ENCODE data around the gene AKR7A3.
"Not testable (repeated sequence)": the region's sequence is repeated elsewhere in the genome, so short reads cannot be mapped to it uniquely, and the experiment has no call there.

The AKR7A3 gene

DNA sequence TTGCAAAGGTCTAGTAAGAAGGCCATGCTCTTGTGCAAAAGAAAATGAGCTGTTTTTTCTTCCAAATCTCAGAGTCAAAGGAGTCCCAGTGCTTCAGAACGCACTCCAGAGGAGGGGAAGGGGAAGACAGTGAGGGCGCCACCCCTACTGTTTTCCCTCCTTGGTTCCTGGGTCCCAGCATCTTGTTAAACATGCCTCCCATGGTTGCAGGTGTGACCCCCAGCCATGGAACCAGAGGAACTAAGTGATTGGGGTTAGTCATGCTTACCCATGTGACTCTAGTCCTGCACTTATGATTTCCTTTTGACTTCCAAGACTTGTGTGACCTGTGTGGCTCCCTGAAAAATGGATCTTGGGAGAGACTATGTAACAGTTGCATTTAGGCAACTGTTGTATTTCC lies 6.1 kb upstream of the AKR7A3 start:
- Histone ChIP-seq H3K4me1 (ENCODE audit: control insufficient read depth, insufficient read depth, low read length) (no peaks in the 10 kb centered on the region), H3K9me3 (ENCODE audit: control insufficient read depth, low read length) (no peaks in the 10 kb centered on the region), H3K27me3 (ENCODE audit: control insufficient read depth, insufficient read depth, low read length, poor library complexity, severe bottlenecking) (peaks cover 10% of the 10 kb centered on the region), H3K27ac (ENCODE audit: insufficient read depth, low read depth, low read length, poor library complexity, severe bottlenecking) (no peak overlapping the region), H3K36me3 (ENCODE audit: control insufficient read depth, insufficient read depth, low read length) (no peaks in the 10 kb centered on the region), H3K4me3 (ENCODE audit: insufficient read depth, low read depth, low read length) (no peak overlapping the region)
- WGBS, 2 experiments, result 94 to 97% methylated on average over 2 of the region's 2 CpGs

DNA sequence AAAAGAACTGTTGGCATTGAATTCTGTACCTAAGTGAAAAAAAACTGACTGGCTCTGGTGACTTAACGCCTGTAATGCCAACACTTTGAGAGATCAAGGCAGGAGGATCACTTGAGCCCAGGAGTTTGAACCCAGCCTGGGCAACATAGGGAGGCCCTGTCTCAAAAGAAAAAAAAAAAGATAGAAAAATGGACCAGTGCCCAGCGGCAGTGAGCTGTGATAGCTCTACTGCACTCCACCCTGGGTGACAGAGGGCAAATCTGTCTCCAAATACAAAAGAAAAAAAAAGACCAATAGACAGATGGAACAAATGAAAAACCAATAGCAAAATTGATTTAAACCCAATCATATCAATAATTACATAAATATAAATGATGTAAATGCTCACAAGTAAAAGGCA lies 674 bp upstream of the AKR7A3 start:
- H3K36me3 ChIP-seq (ENCODE audit: control insufficient read depth, insufficient read depth, low read length), result no peaks in the 10 kb centered on the region
- H3K4me3 ChIP-seq (ENCODE audit: insufficient read depth, low read depth, low read length), result peak overlapping the region; percentile 34
- H3K27ac ChIP-seq (ENCODE audit: insufficient read depth, low read depth, low read length, poor library complexity, severe bottlenecking), result no peak overlapping the region
- H3K4me1 ChIP-seq (ENCODE audit: control insufficient read depth, insufficient read depth, low read length), result peaks cover 6% of the 10 kb centered on the region
- WGBS, 2 experiments, result 67 to 77% methylated on average over 2 of the region's 2 CpGs
- no peaks in the 10 kb centered on the region for H3K9me3 ChIP-seq (ENCODE audit: control insufficient read depth, low read length)
- peaks cover 31% of the 10 kb centered on the region for H3K27me3 ChIP-seq (ENCODE audit: control insufficient read depth, insufficient read depth, low read length, poor library complexity, severe bottlenecking)

DNA sequence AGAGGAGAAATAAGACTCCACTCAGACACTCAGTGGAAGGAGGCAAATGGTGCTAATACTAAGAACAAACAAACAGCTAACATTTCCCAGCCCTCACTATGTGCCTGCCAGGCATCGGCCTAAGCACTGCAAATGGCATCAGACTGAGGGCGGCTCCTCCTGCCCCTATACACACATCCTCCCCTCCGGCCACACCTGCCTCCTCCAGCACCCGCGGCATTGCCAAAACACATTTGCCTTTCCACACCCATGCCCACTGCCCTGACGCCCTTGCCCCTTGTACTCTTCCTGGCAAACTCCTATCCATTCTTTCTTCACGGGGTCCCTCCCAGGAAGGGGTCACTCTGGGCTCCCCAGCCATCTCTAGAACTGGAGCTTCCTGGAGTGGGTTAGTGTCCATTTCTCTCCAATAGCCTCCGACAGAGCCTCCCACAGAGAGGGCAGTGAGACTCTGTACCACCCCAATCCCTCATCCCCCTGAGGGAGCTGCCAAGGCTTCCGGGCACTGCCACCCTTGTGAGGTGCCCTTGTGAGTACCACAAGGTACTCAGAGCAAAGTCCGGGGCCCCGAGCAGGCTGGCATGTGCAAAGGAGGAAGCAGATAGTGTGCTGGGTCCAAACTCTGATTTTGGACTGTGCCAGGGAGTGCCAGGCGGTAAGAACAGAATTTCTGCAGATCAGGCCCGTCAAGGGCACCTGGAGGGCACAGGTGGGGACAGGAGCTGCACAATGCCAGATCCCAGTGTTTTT lies 959 bp downstream of the AKR7A3 start:
- peaks cover 31% of the 10 kb centered on the region for H3K27me3 ChIP-seq (ENCODE audit: control insufficient read depth, insufficient read depth, low read length, poor library complexity, severe bottlenecking)
- H3K4me3 ChIP-seq (ENCODE audit: insufficient read depth, low read depth, low read length), result no peak overlapping the region
- WGBS, 2 experiments, result 92 to 93% methylated on average over 13 of the region's 13 CpGs
- no peaks in the 10 kb centered on the region for H3K9me3 ChIP-seq (ENCODE audit: control insufficient read depth, low read length)
- H3K36me3 ChIP-seq (ENCODE audit: control insufficient read depth, insufficient read depth, low read length), result no peaks in the 10 kb centered on the region
- no peak overlapping the region for H3K27ac ChIP-seq (ENCODE audit: insufficient read depth, low read depth, low read length, poor library complexity, severe bottlenecking)
- peaks cover 6% of the 10 kb centered on the region for H3K4me1 ChIP-seq (ENCODE audit: control insufficient read depth, insufficient read depth, low read length)

DNA sequence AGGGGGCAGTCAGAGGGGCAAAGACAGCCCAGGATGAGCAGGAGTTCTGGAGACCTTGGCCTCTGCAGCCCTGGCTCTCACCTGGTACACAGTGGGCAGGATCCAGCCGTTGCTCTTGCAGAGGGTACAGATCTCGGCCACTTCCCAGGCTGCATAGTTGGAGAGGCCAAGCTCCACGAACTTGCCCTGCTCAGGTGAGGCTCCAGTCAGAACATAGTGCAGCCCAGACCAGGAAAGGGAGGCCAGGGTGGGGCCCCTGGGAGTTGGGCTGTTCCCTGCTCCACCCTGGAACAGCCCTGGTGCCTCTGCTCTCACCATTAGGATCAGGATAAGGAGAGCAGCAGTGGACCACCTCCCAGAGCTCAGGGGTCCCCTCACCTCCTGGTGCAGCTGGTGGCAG lies 2.8 kb downstream of the AKR7A3 start:
- H3K36me3 ChIP-seq (ENCODE audit: control insufficient read depth, insufficient read depth, low read length); H3K4me1 ChIP-seq (ENCODE audit: control insufficient read depth, insufficient read depth, low read length); H3K4me3 ChIP-seq (ENCODE audit: insufficient read depth, low read depth, low read length); H3K9me3 ChIP-seq (ENCODE audit: control insufficient read depth, low read length); H3K27ac ChIP-seq (ENCODE audit: insufficient read depth, low read depth, low read length, poor library complexity, severe bottlenecking): not testable (repeated sequence)
- WGBS, 2 experiments, result 72 to 82% methylated on average over 3 of the region's 3 CpGs
- peaks cover 31% of the 10 kb centered on the region for H3K27me3 ChIP-seq (ENCODE audit: control insufficient read depth, insufficient read depth, low read length, poor library complexity, severe bottlenecking)

DNA sequence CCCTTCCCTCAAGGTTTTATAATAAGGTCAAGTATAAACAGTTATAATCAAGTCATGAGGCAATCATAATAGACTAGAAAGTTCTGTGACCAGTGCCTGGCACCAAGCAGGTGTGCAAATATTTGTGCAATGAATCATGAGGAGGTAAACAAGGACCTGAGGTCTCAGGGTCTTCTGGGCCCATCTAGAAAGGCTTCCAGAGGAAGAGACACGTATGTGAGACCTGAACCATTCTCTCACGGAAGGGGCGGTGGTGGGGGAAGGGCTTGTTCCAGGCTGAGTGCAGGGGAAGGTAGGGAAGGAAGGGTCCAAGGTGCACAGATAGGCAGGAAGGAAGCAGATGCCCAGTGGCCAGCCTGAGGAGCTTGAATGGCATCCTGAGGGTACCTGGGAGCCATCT lies 3.2 kb downstream of the AKR7A3 start:
- not testable (repeated sequence) for H3K4me3 ChIP-seq (ENCODE audit: insufficient read depth, low read depth, low read length); H3K4me1 ChIP-seq (ENCODE audit: control insufficient read depth, insufficient read depth, low read length); H3K27ac ChIP-seq (ENCODE audit: insufficient read depth, low read depth, low read length, poor library complexity, severe bottlenecking); H3K9me3 ChIP-seq (ENCODE audit: control insufficient read depth, low read length); H3K36me3 ChIP-seq (ENCODE audit: control insufficient read depth, insufficient read depth, low read length)
- H3K27me3 ChIP-seq (ENCODE audit: control insufficient read depth, insufficient read depth, low read length, poor library complexity, severe bottlenecking), result peaks cover 29% of the 10 kb centered on the region
- 88 to 92% methylated on average over 3 of the region's 3 CpGs for whole genome bisulfite sequencing, 2 experiments

DNA sequence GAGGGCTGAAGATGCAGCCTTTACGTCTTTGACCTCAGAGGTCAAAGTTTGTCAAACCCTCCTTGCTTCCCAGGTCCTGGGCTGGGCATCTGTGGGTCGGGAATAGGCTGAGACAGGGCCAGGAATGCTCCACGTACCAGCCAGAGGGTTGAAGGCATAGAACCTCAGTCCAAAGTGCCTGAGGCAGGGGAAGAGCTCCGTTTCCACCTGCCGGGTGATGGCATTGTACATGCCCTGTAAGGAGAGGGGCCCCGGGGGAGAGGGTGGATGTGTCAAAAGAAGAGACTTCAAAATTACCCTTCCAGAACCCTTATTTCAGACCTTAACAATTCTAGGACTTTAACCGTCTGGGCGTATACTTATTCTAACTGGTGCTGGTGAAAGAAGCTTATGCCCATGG lies 3.7 kb downstream of the AKR7A3 start:
- peaks cover 6% of the 10 kb centered on the region for H3K4me1 ChIP-seq (ENCODE audit: control insufficient read depth, insufficient read depth, low read length)
- H3K36me3 ChIP-seq (ENCODE audit: control insufficient read depth, insufficient read depth, low read length), result no peaks in the 10 kb centered on the region
- no peak overlapping the region for H3K27ac ChIP-seq (ENCODE audit: insufficient read depth, low read depth, low read length, poor library complexity, severe bottlenecking)
- WGBS, 2 experiments, result 90 to 92% methylated on average over 8 of the region's 8 CpGs
- H3K4me3 ChIP-seq (ENCODE audit: insufficient read depth, low read depth, low read length), result no peak overlapping the region
- no peaks in the 10 kb centered on the region for H3K9me3 ChIP-seq (ENCODE audit: control insufficient read depth, low read length)
- H3K27me3 ChIP-seq (ENCODE audit: control insufficient read depth, insufficient read depth, low read length, poor library complexity, severe bottlenecking), result peaks cover 24% of the 10 kb centered on the region

DNA sequence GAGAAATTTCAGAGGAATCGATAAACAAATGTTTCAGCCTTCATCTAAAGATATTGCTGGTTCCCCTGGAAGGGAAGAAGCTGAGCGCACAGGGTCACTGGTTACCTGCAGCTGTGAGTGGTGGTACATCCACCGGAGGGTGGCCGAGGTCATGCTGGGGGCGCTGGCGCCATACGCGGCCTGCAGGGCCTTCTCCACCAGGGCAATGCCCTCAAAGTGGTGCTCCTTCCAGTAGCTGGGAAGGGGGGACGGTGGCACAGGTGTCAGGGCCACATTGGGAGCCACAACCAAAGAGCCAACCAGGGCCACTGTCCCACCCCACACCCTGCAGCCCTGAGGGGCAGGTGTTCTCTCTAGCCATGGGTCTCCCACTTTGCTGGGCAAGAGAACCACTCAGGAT lies 4.7 kb downstream of the AKR7A3 start:
- no peak overlapping the region for H3K4me3 ChIP-seq (ENCODE audit: insufficient read depth, low read depth, low read length)
- WGBS, 2 experiments, result 94 to 97% methylated on average over 9 of the region's 9 CpGs
- peaks cover 2% of the 10 kb centered on the region for H3K4me1 ChIP-seq (ENCODE audit: control insufficient read depth, insufficient read depth, low read length)
- no peaks in the 10 kb centered on the region for H3K36me3 ChIP-seq (ENCODE audit: control insufficient read depth, insufficient read depth, low read length)
- peaks cover 14% of the 10 kb centered on the region for H3K27me3 ChIP-seq (ENCODE audit: control insufficient read depth, insufficient read depth, low read length, poor library complexity, severe bottlenecking)
- H3K9me3 ChIP-seq (ENCODE audit: control insufficient read depth, low read length), result no peaks in the 10 kb centered on the region
- H3K27ac ChIP-seq (ENCODE audit: insufficient read depth, low read depth, low read length, poor library complexity, severe bottlenecking), result no peak overlapping the region

DNA sequence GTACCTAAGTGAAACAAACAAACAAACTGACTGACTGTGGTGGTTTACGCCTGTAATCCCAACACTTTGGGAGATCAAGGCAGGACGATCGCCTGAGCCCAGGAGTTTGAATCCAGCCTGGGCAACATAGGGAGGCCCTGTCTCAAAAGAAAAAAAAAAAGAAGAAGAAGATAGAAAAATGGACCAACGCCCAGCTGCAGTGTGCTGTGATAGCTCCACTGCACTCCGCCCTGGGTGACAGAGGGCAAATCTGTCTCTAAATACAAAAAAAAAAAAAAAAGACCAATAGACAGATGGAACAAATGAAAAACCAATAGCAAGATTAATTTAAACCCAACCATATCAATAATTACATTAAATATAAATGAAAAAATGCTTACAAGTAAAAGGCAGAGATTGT lies 13.9 kb downstream of the AKR7A3 start:
- H3K27me3 ChIP-seq (ENCODE audit: control insufficient read depth, insufficient read depth, low read length, poor library complexity, severe bottlenecking), result peaks cover 22% of the 10 kb centered on the region
- H3K9me3 ChIP-seq (ENCODE audit: control insufficient read depth, low read length), result no peaks in the 10 kb centered on the region
- WGBS, 2 experiments, result 85 to 88% methylated on average over 4 of the region's 5 CpGs
- no peaks in the 10 kb centered on the region for H3K4me1 ChIP-seq (ENCODE audit: control insufficient read depth, insufficient read depth, low read length)
- no peaks in the 10 kb centered on the region for H3K36me3 ChIP-seq (ENCODE audit: control insufficient read depth, insufficient read depth, low read length)
- no peak overlapping the region for H3K4me3 ChIP-seq (ENCODE audit: insufficient read depth, low read depth, low read length)
- no peak overlapping the region for H3K27ac ChIP-seq (ENCODE audit: insufficient read depth, low read depth, low read length, poor library complexity, severe bottlenecking)

DNA sequence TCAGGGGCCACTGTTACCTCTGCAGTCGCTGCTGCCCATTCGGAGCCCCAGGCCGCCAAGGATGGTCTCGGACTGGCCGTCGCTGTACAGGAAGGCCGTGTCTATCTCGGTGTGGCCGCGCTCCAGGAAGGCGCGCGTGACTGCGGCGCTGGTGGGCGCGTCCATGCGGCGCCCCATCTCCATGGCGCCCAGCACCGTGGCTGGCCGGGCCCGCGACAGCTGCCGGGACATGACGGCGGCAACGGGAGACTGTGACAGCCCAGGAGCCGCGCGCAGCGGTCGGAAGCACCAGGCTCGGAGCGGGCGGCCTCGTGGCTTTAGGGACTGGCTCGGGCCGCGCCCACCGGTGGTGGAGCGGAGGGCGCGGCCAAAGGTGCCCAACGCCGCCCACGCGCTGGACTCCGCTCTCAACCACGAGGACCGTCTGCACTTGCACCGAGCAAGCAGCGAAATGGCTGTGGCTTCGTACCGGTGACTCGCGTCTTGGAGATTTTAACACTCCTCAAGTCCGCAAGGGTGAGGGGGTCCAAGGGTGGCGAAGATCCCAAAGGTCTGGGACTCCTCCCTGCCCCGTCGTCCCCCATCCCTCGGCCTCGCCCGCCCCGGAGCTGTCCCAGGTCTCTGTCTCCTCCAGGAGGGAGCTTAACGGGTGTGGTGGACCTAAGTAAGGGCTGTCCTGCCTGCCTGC lies 14.6 kb downstream of the AKR7A3 start:
- H3K4me1 ChIP-seq (ENCODE audit: control insufficient read depth, insufficient read depth, low read length); H3K27ac ChIP-seq (ENCODE audit: insufficient read depth, low read depth, low read length, poor library complexity, severe bottlenecking); H3K4me3 ChIP-seq (ENCODE audit: insufficient read depth, low read depth, low read length); H3K9me3 ChIP-seq (ENCODE audit: control insufficient read depth, low read length); H3K36me3 ChIP-seq (ENCODE audit: control insufficient read depth, insufficient read depth, low read length): not testable (repeated sequence)
- peaks cover 22% of the 10 kb centered on the region for H3K27me3 ChIP-seq (ENCODE audit: control insufficient read depth, insufficient read depth, low read length, poor library complexity, severe bottlenecking)
- WGBS, 2 experiments, result 41 to 49% methylated on average over 48 to 49 of the region's 66 CpGs

DNA sequence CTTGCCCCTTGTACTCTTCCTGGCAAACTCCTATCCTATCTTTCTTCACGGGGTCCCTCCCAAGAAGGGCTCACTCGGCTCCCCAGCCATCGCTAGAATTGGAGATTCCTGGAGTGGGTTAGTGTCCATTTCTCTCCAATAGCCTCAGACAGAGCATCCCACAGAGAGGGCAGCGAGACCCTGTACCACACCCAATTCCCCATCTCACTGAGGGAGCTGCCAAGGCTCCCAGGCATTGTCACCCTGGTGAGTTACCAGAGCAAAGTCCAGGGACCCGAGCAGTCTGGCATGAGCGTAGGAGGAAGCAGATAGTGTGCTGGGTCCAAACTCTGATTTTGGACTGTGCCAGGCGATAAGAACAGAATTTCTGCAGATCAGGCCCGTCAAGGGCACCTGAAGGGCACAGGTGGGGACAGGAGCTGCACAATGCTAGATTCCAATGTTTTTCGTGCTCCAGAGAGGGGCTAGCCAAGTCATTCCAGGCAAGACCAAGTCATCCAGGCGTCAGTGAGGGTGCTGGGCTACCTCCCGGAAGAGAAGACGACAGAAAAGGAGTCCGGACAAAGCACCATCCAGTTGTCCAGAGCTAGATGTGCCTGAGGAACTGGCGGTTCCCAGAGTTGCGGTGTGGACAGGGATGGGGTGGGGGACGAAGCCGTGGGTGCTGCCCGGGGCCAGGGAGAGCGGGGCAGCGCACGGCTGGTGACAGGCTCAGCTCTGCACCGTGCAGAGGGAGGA lies 15.3 kb downstream of the AKR7A3 start:
- H3K27ac ChIP-seq (ENCODE audit: insufficient read depth, low read depth, low read length, poor library complexity, severe bottlenecking), result no peak overlapping the region
- no peaks in the 10 kb centered on the region for H3K36me3 ChIP-seq (ENCODE audit: control insufficient read depth, insufficient read depth, low read length)
- H3K27me3 ChIP-seq (ENCODE audit: control insufficient read depth, insufficient read depth, low read length, poor library complexity, severe bottlenecking), result peaks cover 22% of the 10 kb centered on the region
- H3K9me3 ChIP-seq (ENCODE audit: control insufficient read depth, low read length), result no peaks in the 10 kb centered on the region
- 91% methylated on average over 22 of the region's 22 CpGs for WGBS, 2 experiments
- no peaks in the 10 kb centered on the region for H3K4me1 ChIP-seq (ENCODE audit: control insufficient read depth, insufficient read depth, low read length)
- H3K4me3 ChIP-seq (ENCODE audit: insufficient read depth, low read depth, low read length), result no peak overlapping the region

All from ectodermal cell (in vitro differentiated cells).